CD8-positive, alpha-beta memory T cell (primary cell): Measurements from ENCODE around the gene MYO1D. TPM values are rescaled to one million over a fixed set of nuclear protein-coding genes. Genes with fewer than 3 reads are reported as not detected.

Experiments
- CTCF ChIA-PET: fragments of 350-600 bp; sonication (Branson Sonifier 250); formaldehyde crosslinking; loops from one replicate; lab custom pipeline; 2021; ENCODE audit warnings: antibody characterized with exemption; lab: Charles Lee
- POLR2A ChIA-PET: fragments of 350-600 bp; sonication (Branson Sonifier 250); formaldehyde crosslinking; loops from one replicate; lab custom pipeline; 2021; ENCODE audit warnings: antibody characterized with exemption; lab: Charles Lee
- DNase-seq, 5 donors: peaks; one replicate each; pipeline versions ENCODE4 v3.0.0 to v3.0.0-alpha.2; 2020 to 2022; ENCODE audit warnings: mixed read lengths in 1 of 5
- H3K27ac ChIP-seq: one replicate; pipeline ENCODE4 v1.7.0; 2013; ENCODE audit warnings: low read depth, mild to moderate bottlenecking, low read length, moderate library complexity
- H3K27me3 ChIP-seq: 2 replicates; pipeline ENCODE4 v1.7.0; 2013; ENCODE audit warnings: low read length, mild to moderate bottlenecking; ENCODE audit not compliant: insufficient read depth, poor library complexity, severe bottlenecking
- H3K36me3 ChIP-seq: 2 replicates; pipeline ENCODE4 v1.7.0; 2013; ENCODE audit warnings: mild to moderate bottlenecking, low read length, moderate library complexity; ENCODE audit not compliant: insufficient read depth
- H3K4me1 ChIP-seq: 2 replicates; pipeline ENCODE4 v1.7.0; 2013; ENCODE audit warnings: mild to moderate bottlenecking, low read length, moderate library complexity; ENCODE audit not compliant: insufficient read depth
- H3K4me3 ChIP-seq: 2 replicates; pipeline ENCODE4 v1.7.0; 2013; ENCODE audit warnings: mild to moderate bottlenecking, low read length
- H3K9me3 ChIP-seq: 2 replicates; pipeline ENCODE4 v1.7.0; 2013; ENCODE audit warnings: mild to moderate bottlenecking, low read length
- H3K27ac Mint-ChIP-seq, 8 donors: one replicate each; pipeline ENCODE4 v1.8.0; 2020 to 2021; ENCODE audit warnings: mixed read lengths in 8 of 8, mild to moderate bottlenecking in 6 of 8, inconsistent platforms in 3 of 8, moderate library complexity in 3 of 8
- H3K27me3 Mint-ChIP-seq, 2 donors: one replicate each; pipeline ENCODE4 v1.8.0; 2020 to 2021; ENCODE audit warnings: mixed read lengths in 2 of 2, mild to moderate bottlenecking in 1 of 2, moderate library complexity in 1 of 2
- H3K36me3 Mint-ChIP-seq, 3 donors: one replicate each; pipeline ENCODE4 v1.8.0; 2020 to 2021; ENCODE audit warnings: mixed read lengths in 3 of 3, inconsistent platforms in 1 of 3, mild to moderate bottlenecking in 1 of 3
- H3K4me1 Mint-ChIP-seq, 3 donors: one replicate each; pipeline ENCODE4 v1.8.0; 2020 to 2021; ENCODE audit warnings: mixed read lengths in 3 of 3, inconsistent platforms in 1 of 3, mild to moderate bottlenecking in 1 of 3
- H3K4me3 Mint-ChIP-seq, 7 donors: one replicate each; pipeline ENCODE4 v1.8.0; 2020 to 2021; ENCODE audit warnings: mixed read lengths in 7 of 7, mild to moderate bottlenecking in 6 of 7, moderate library complexity in 4 of 7, inconsistent platforms in 2 of 7
- H3K9me3 Mint-ChIP-seq, 5 donors: one replicate each; pipeline ENCODE4 v1.8.0; 2020 to 2022; ENCODE audit warnings: mixed read lengths in 5 of 5, mild to moderate bottlenecking in 3 of 5, moderate library complexity in 2 of 5, inconsistent platforms in 1 of 5
- polyA plus RNA-seq: library from polyadenylated mRNA; unstranded; fragments of 300-500 nt; fragmentation: Illumina TruSeq; gene quantifications from one replicate; pipeline ENCODE4 v1.2.3, GENCODE V29; 2021
- total RNA-seq, 2 experiments: library from RNA; stranded (reverse); gene quantifications; one replicate each; pipeline ENCODE4 v1.2.3, GENCODE V29; 2021

The MYO1D gene
- total and polyA plus RNA-seq, 3 experiments from 2014 or later: 9.0 to 15.8 (median 11.5) TPM

DNA sequence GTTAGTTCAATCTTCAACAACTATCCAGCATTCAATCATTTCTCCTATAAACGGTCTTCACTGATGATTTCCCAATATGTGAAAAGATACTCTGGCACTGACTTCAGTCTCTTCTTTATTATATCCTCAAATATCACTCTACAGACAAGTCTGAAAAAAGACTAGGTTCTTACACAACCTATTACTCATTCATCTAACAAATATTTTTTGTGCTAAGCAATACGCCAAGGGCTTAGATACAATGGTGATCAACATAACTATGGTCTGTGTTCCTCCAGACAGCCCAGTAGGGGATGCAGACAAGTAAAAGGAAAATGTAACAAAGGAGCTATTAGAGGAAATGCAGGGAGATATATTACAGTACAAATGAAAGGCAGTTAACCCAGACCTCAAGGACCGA, 63.9 kb downstream of the MYO1D start:
- H3K9me3 ChIP-seq: no peaks in the 10 kb centered on the region
- Mint-ChIP-seq H3K4me3 (no peak overlapping the region), H3K36me3 (no peaks in the 10 kb centered on the region), H3K4me1 (peaks cover 5 to 6% (median 6%) of the 10 kb centered on the region in 3 donors), H3K27me3 (no peaks in the 10 kb centered on the region), H3K9me3 (no peaks in the 10 kb centered on the region), H3K27ac (no peak overlapping the region)
- CTCF ChIA-PET: no interaction called here
- no peak overlapping the region for H3K4me3 ChIP-seq
- H3K36me3 ChIP-seq: no peaks in the 10 kb centered on the region
- no peak overlapping the region for H3K27ac ChIP-seq
- no peak for DNase-seq
- H3K27me3 ChIP-seq: no peaks in the 10 kb centered on the region
- no peaks in the 10 kb centered on the region for H3K4me1 ChIP-seq
- POLR2A ChIA-PET: no interaction called here

GRCh38 chr17:32810690-32811089, 66.2 kb downstream of the MYO1D start:
- no peak for DNase-seq
- no peaks in the 10 kb centered on the region for H3K36me3 ChIP-seq
- no peak overlapping the region for H3K27ac ChIP-seq
- H3K9me3 Mint-ChIP-seq: no peaks in the 10 kb centered on the region
- H3K36me3 Mint-ChIP-seq: no peaks in the 10 kb centered on the region
- no peak overlapping the region for H3K4me3 Mint-ChIP-seq
- peaks cover 6 to 8% (median 7%) of the 10 kb centered on the region in 3 donors for H3K4me1 Mint-ChIP-seq
- H3K4me1 ChIP-seq: no peaks in the 10 kb centered on the region
- H3K27ac Mint-ChIP-seq: no peak overlapping the region
- H3K4me3 ChIP-seq: no peak overlapping the region
- no peaks in the 10 kb centered on the region for H3K27me3 Mint-ChIP-seq
- ChIA-PET CTCF (no interaction called here), POLR2A (no interaction called here)
- no peaks in the 10 kb centered on the region for H3K27me3 ChIP-seq
- H3K9me3 ChIP-seq: no peaks in the 10 kb centered on the region

- H3K4me3 ChIP-seq: no peak overlapping the region
- H3K4me1 ChIP-seq: no peaks in the 10 kb centered on the region
- H3K36me3 Mint-ChIP-seq: no peaks in the 10 kb centered on the region
- no peak overlapping the region for H3K27ac ChIP-seq
- H3K27me3 Mint-ChIP-seq: no peaks in the 10 kb centered on the region
- no peak overlapping the region for H3K4me3 Mint-ChIP-seq
- ChIA-PET CTCF (interaction anchor here (1.6 kb wide), 1 partner anchor 102 kb away, joined by 3 read pairs; no protein-coding TSS in a partner anchor), POLR2A (no interaction called here)
- H3K9me3 Mint-ChIP-seq: no peaks in the 10 kb centered on the region
- H3K27ac Mint-ChIP-seq: peak overlapping the region in 1 of 8 donors; percentile 1
- no peak for DNase-seq
- H3K4me1 Mint-ChIP-seq: peaks cover 10 to 12% (median 11%) of the 10 kb centered on the region in 3 donors
- no peaks in the 10 kb centered on the region for H3K36me3 ChIP-seq
- no peaks in the 10 kb centered on the region for H3K27me3 ChIP-seq
- H3K9me3 ChIP-seq: no peaks in the 10 kb centered on the region
These were observed 69.3 kb downstream of the MYO1D start for GRCh38 chr17:32807577-32807976.

DNA sequence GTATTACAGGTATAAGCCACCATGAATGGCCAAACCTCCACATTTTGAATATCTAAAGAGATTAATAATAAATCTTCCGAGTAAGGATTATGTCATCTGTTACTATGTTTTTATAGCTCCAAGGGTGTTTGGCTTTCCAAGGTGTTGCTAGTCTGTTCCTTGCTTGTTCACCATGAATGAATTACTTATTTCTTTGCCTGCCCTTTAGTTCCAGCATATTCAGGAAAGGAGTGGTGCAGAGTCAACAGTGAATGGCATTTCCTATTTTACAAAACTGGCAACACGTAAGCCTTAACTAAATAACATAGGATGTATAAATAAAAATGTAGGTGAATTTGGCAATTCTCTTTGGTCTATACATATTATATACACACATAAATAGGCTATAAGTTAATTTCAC, 70.3 kb downstream of the MYO1D start:
- Mint-ChIP-seq H3K9me3 (no peaks in the 10 kb centered on the region), H3K27me3 (no peaks in the 10 kb centered on the region), H3K27ac (no peak overlapping the region), H3K36me3 (no peaks in the 10 kb centered on the region), H3K4me3 (no peak overlapping the region), H3K4me1 (peaks cover 10 to 12% (median 11%) of the 10 kb centered on the region in 3 donors)
- H3K9me3 ChIP-seq: no peaks in the 10 kb centered on the region
- CTCF ChIA-PET: interaction anchor here (1.6 kb wide), 1 partner anchor 103 kb away, joined by 3 read pairs; no protein-coding TSS in a partner anchor
- no peaks in the 10 kb centered on the region for H3K27me3 ChIP-seq
- no peaks in the 10 kb centered on the region for H3K36me3 ChIP-seq
- DNase-seq: no peak
- POLR2A ChIA-PET: no interaction called here
- no peak overlapping the region for H3K4me3 ChIP-seq
- H3K4me1 ChIP-seq: no peaks in the 10 kb centered on the region
- H3K27ac ChIP-seq: no peak overlapping the region

GRCh38 chr17:32805029-32805976, 71.6 kb downstream of the MYO1D start:
- Mint-ChIP-seq H3K9me3 (no peaks in the 10 kb centered on the region), H3K27me3 (no peaks in the 10 kb centered on the region), H3K36me3 (no peaks in the 10 kb centered on the region), H3K27ac (no peak overlapping the region), H3K4me3 (no peak overlapping the region), H3K4me1 (peaks cover 10 to 12% (median 11%) of the 10 kb centered on the region in 3 donors)
- ChIA-PET POLR2A (no interaction called here), CTCF (interaction anchor here (1.5 kb wide), 1 partner anchor 105 kb away, joined by 3 read pairs; no protein-coding TSS in a partner anchor)
- H3K4me1 ChIP-seq: no peaks in the 10 kb centered on the region
- no peaks in the 10 kb centered on the region for H3K9me3 ChIP-seq
- H3K36me3 ChIP-seq: no peaks in the 10 kb centered on the region
- H3K27me3 ChIP-seq: no peaks in the 10 kb centered on the region
- no peak overlapping the region for H3K27ac ChIP-seq
- DNase-seq: no peak
- H3K4me3 ChIP-seq: no peak overlapping the region

- CTCF ChIA-PET: no interaction called here
- Histone ChIP-seq H3K27me3 (no peaks in the 10 kb centered on the region), H3K4me1 (no peaks in the 10 kb centered on the region), H3K36me3 (no peaks in the 10 kb centered on the region), H3K4me3 (no peak overlapping the region), H3K27ac (no peak overlapping the region), H3K9me3 (no peaks in the 10 kb centered on the region)
- POLR2A ChIA-PET: no interaction called here
- Mint-ChIP-seq H3K36me3 (no peaks in the 10 kb centered on the region), H3K4me1 (peaks cover 4 to 7% (median 5%) of the 10 kb centered on the region in 3 donors), H3K9me3 (no peaks in the 10 kb centered on the region), H3K4me3 (no peak overlapping the region), H3K27me3 (peaks cover 0 to 2% of the 10 kb centered on the region in 2 donors), H3K27ac (no peak overlapping the region)
- DNase-seq: no peak
These were observed 73.4 kb downstream of the MYO1D start for GRCh38 chr17:32803544-32803943.

DNA sequence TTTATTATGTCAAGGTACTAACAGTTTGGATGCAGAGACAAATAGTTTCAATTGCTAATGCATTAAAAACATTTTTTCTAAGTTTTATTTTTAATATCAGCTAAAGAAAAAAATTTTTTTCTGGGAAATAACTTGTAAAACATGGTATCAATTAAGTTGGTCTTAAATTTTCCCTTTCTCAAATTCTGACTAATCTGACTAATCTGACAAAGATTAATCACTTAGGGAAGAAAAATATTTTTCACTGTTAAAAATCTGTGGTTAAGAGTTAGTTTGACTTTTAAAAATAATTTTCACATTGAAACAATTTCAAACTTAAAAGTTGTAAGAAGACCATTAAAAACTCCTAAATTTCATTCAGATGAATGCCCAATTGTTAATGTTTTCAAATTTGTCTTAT, 74.6 kb downstream of the MYO1D start:
- Mint-ChIP-seq H3K27ac (no peak overlapping the region), H3K27me3 (peaks cover 0 to 2% of the 10 kb centered on the region in 2 donors), H3K36me3 (no peaks in the 10 kb centered on the region), H3K4me3 (no peak overlapping the region), H3K4me1 (peaks cover 3 to 5% (median 4%) of the 10 kb centered on the region in 3 donors), H3K9me3 (no peaks in the 10 kb centered on the region)
- H3K4me3 ChIP-seq: no peak overlapping the region
- H3K4me1 ChIP-seq: no peaks in the 10 kb centered on the region
- H3K27ac ChIP-seq: no peak overlapping the region
- no peaks in the 10 kb centered on the region for H3K27me3 ChIP-seq
- ChIA-PET CTCF (interaction anchor here (0.9 kb wide), 1 partner anchor 75 kb away, joined by 3 read pairs; no protein-coding TSS in a partner anchor), POLR2A (no interaction called here)
- DNase-seq: no peak
- no peaks in the 10 kb centered on the region for H3K36me3 ChIP-seq
- H3K9me3 ChIP-seq: no peaks in the 10 kb centered on the region

DNA sequence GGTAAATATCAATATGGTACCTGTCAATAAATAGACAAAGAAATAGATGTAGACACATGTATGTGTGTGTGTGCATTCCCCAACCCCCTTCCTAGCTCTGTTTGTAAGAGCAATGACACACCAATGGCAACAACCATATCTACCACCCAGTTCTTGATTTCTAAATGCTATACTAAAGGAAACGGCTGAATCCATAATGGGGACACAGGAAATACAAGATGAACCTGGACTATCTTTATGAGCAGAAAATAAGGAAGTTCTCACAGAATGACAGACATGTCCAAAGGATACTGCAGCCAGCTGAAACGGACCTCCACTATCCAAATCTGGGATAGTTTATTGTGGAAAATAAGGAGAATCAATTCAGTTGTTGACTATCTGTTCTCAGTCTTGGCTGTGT, 75.3 kb downstream of the MYO1D start:
- Mint-ChIP-seq H3K36me3 (no peaks in the 10 kb centered on the region), H3K4me1 (peaks cover 3 to 5% (median 4%) of the 10 kb centered on the region in 3 donors), H3K4me3 (no peak overlapping the region), H3K9me3 (no peaks in the 10 kb centered on the region), H3K27me3 (peaks cover 0 to 2% of the 10 kb centered on the region in 2 donors), H3K27ac (no peak overlapping the region)
- Histone ChIP-seq H3K4me3 (no peak overlapping the region), H3K36me3 (no peaks in the 10 kb centered on the region), H3K27ac (no peak overlapping the region), H3K27me3 (no peaks in the 10 kb centered on the region), H3K9me3 (no peaks in the 10 kb centered on the region), H3K4me1 (no peaks in the 10 kb centered on the region)
- CTCF ChIA-PET: no interaction called here
- no peak for DNase-seq
- POLR2A ChIA-PET: interaction anchor here (0.5 kb wide), 1 partner anchor 31 kb away, joined by 7 read pairs; no protein-coding TSS in a partner anchor
